Natural killer cell (primary cell): ENCODE data around the gene EXOC4. TPM values are rescaled to one million over a fixed set of nuclear protein-coding genes. Genes with fewer than 3 reads are reported as not detected.

ENCODE experiments used
- ATAC-seq, 3 donors: fragments of 150-1000 bp in 2 of 3; fragments of 200-7000 bp in 1 of 3; cut with Tn5 transposase; 1 replicate in 1 of 3; 2 replicates in 2 of 3; pipeline ENCODE4 v1.10.0; 2021; ENCODE audit warnings: mild to moderate bottlenecking in 2 of 3, moderate library complexity in 2 of 3
- DNase-seq, 2 donors: peaks; one replicate each; pipeline versions ENCODE4 v3.0.0 to v3.0.0-alpha.2; 2013 to 2021; ENCODE audit warnings: mixed read lengths in 1 of 2
- H3K27ac ChIP-seq: one replicate; pipeline ENCODE4 v1.5.1; 2013; ENCODE audit warnings: mild to moderate bottlenecking, low read length
- H3K27me3 ChIP-seq: one replicate; pipeline ENCODE4 v1.6.1; 2013; ENCODE audit warnings: low read length; ENCODE audit not compliant: control insufficient read depth, insufficient read depth
- H3K36me3 ChIP-seq: one replicate; pipeline ENCODE4 v1.6.1; 2013; ENCODE audit warnings: low read length; ENCODE audit not compliant: control insufficient read depth, insufficient read depth
- H3K4me1 ChIP-seq: one replicate; pipeline ENCODE4 v1.6.1; 2013; ENCODE audit warnings: low read length; ENCODE audit not compliant: control insufficient read depth, insufficient read depth
- H3K4me3 ChIP-seq: one replicate; pipeline ENCODE4 v1.5.1; 2013; ENCODE audit warnings: low read length
- H3K9me3 ChIP-seq: one replicate; pipeline ENCODE4 v1.6.1; 2013; ENCODE audit warnings: low read length; ENCODE audit not compliant: control insufficient read depth, insufficient read depth
- H3K27ac Mint-ChIP-seq, 2 donors: one replicate each; pipeline ENCODE4 v1.8.0; 2022; ENCODE audit warnings: mild to moderate bottlenecking in 2 of 2, mixed read lengths in 2 of 2, moderate library complexity in 1 of 2
- H3K27me3 Mint-ChIP-seq, 2 donors: one replicate each; pipeline ENCODE4 v1.8.0; 2022; ENCODE audit warnings: low read depth in 2 of 2, mixed read lengths in 2 of 2
- H3K36me3 Mint-ChIP-seq: one replicate; pipeline ENCODE4 v1.8.0; 2022; ENCODE audit warnings: mixed read lengths
- H3K4me1 Mint-ChIP-seq, 2 donors: one replicate each; pipeline ENCODE4 v1.8.0; 2022; ENCODE audit warnings: mixed read lengths in 2 of 2
- H3K4me3 Mint-ChIP-seq: one replicate; pipeline ENCODE4 v1.8.0; 2022; ENCODE audit warnings: mild to moderate bottlenecking, moderate library complexity, mixed read lengths
- H3K9me3 Mint-ChIP-seq, 2 donors: one replicate each; pipeline ENCODE4 v1.8.0; 2022; ENCODE audit warnings: mixed read lengths in 2 of 2
- WGBS: methylation state at CpG from one replicate; pipeline ENCODE4 v1.1.7; 2013; ENCODE audit warnings: missing lambda C conversion rate; ENCODE audit not compliant: insufficient coverage; 5-methylcytosine and 5-hydroxymethylcytosine counted together
- intact Hi-C: fragments of 100-400 bp; cut with micrococcal nuclease; formaldehyde crosslinking; loops from one replicate; pipeline ENCODE4 v1.14.2; 2022
- total RNA-seq, 4 donors: library from RNA; stranded (reverse); fragments of 120-200 nt in 1 of 4; gene quantifications; one replicate each; pipeline versions ENCODE4 v1.2.3 to v1.2.4, GENCODE V29; 2013 to 2022
- TF ChIP-seq, protein P1 (sequence below): fragments of 200-600 bp; IDR thresholded peaks from one replicate; pipeline ENCODE4 v1.8.0; 2022; ENCODE audit warnings: antibody characterized with exemption

EXOC4 gene
- total RNA-seq, 3 donors from 2014 or later (not counting 1 experiment from before 2014, with no cell fraction given): 105 to 148 (median 123) TPM

DNA sequence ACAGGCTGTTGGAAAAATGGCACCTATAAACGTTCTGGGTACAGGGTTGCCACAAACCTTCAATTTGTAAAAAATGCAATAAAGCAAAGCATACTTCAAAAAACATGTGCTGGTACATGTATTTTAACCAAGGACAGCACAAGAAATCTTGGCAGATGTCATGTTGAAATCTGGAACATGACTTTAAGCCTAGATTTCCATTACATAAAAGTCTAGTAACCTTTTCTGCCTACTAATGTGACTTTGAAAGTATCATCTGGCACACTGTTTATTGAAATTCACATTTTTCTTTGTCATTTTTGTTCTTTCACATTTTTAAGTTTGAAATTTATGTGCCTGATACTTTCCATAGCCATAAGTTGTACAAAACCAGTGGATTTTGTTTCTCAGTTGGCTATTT is 296.8 kb downstream of the EXOC4 start:
- TF ChIP-seq, protein P1, sequence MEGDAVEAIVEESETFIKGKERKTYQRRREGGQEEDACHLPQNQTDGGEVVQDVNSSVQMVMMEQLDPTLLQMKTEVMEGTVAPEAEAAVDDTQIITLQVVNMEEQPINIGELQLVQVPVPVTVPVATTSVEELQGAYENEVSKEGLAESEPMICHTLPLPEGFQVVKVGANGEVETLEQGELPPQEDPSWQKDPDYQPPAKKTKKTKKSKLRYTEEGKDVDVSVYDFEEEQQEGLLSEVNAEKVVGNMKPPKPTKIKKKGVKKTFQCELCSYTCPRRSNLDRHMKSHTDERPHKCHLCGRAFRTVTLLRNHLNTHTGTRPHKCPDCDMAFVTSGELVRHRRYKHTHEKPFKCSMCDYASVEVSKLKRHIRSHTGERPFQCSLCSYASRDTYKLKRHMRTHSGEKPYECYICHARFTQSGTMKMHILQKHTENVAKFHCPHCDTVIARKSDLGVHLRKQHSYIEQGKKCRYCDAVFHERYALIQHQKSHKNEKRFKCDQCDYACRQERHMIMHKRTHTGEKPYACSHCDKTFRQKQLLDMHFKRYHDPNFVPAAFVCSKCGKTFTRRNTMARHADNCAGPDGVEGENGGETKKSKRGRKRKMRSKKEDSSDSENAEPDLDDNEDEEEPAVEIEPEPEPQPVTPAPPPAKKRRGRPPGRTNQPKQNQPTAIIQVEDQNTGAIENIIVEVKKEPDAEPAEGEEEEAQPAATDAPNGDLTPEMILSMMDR: no peak
- H3K4me3 ChIP-seq: no peak overlapping the region
- Mint-ChIP-seq H3K4me3 (no peak overlapping the region), H3K27ac (no peak overlapping the region), H3K27me3 (no peaks in the 10 kb centered on the region), H3K36me3 (peaks cover 6% of the 10 kb centered on the region), H3K9me3 (no peaks in the 10 kb centered on the region), H3K4me1 (peaks cover 6 to 9% of the 10 kb centered on the region in 2 donors)
- intact Hi-C loops: no loop called here
- ATAC-seq (no peak), DNase-seq (no peak)
- H3K9me3 ChIP-seq: no peaks in the 10 kb centered on the region
- 80% methylated on average over 1 of the region's 1 CpG for WGBS
- H3K36me3 ChIP-seq: no peaks in the 10 kb centered on the region
- H3K27me3 ChIP-seq: no peaks in the 10 kb centered on the region
- no peak overlapping the region for H3K27ac ChIP-seq
- no peaks in the 10 kb centered on the region for H3K4me1 ChIP-seq

GRCh38 chr7:133550145-133550544 is 297.3 kb downstream of the EXOC4 start:
- no peaks in the 10 kb centered on the region for H3K9me3 Mint-ChIP-seq
- no peak overlapping the region for H3K27ac ChIP-seq
- intact Hi-C loops: no loop called here
- H3K4me1 ChIP-seq: no peaks in the 10 kb centered on the region
- H3K36me3 Mint-ChIP-seq: peaks cover under 1% of the 10 kb centered on the region
- H3K27me3 Mint-ChIP-seq: no peaks in the 10 kb centered on the region
- 100% methylated on average over 1 of the region's 3 CpGs for WGBS
- no peak overlapping the region for H3K4me3 Mint-ChIP-seq
- H3K4me3 ChIP-seq: no peak overlapping the region
- H3K36me3 ChIP-seq: no peaks in the 10 kb centered on the region
- ATAC-seq (no peak), DNase-seq (no peak)
- peaks cover 5 to 6% of the 10 kb centered on the region in 2 donors for H3K4me1 Mint-ChIP-seq
- no peaks in the 10 kb centered on the region for H3K27me3 ChIP-seq
- H3K9me3 ChIP-seq: no peaks in the 10 kb centered on the region
- H3K27ac Mint-ChIP-seq: no peak overlapping the region
- TF ChIP-seq, protein P1: no peak

DNA sequence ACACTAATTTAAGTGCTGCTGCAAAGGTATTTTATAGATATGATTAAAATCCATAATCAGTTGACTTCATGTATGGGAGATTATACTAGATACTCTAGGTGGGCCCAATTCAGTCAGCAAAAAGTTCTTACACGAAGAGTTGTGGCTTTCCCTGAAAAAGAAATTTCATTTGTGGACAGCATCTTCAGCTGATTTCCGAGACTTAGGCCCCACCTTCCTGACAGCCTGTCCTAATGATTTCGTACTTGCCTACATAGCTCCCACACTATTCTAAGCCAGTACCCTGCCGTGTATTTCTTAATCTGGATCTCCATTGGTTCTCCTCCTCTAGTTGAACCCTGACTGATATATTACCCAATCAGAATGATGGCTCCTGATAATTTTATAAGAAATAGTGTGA is 297.9 kb downstream of the EXOC4 start:
- no peak overlapping the region for H3K4me3 ChIP-seq
- no peaks in the 10 kb centered on the region for H3K36me3 ChIP-seq
- H3K27me3 ChIP-seq: no peaks in the 10 kb centered on the region
- Mint-ChIP-seq H3K4me1 (peaks cover under 1 to 6% of the 10 kb centered on the region in 2 donors), H3K27me3 (no peaks in the 10 kb centered on the region), H3K36me3 (no peaks in the 10 kb centered on the region), H3K27ac (no peak overlapping the region), H3K4me3 (no peak overlapping the region), H3K9me3 (no peaks in the 10 kb centered on the region)
- DNase-seq: no peak
- H3K9me3 ChIP-seq: no peaks in the 10 kb centered on the region
- TF ChIP-seq, protein P1: no peak
- H3K27ac ChIP-seq: no peak overlapping the region
- 92% methylated on average over 4 of the region's 4 CpGs for WGBS
- ATAC-seq: no peak
- intact Hi-C loops: no loop called here
- H3K4me1 ChIP-seq: no peaks in the 10 kb centered on the region

DNA sequence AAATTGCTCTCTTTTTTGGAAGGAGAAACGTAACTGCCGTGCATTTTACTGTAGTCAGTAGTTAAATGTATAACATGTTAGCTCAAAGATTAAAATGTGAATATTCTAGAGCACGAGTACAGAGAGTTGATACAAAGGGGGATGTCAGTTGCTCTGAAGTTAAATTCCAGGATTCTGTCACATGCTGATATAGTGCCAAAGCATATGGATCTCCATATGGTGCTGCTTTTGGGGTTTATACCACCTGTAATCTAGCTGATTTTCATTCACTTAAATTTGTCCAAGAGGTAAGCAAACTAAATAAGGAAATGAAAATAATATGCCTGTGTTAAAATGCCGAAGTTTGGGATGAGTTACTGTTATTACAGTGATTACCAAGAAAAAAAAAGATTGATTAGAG is 298.6 kb downstream of the EXOC4 start:
- H3K4me3 Mint-ChIP-seq: no peak overlapping the region
- Histone ChIP-seq H3K9me3 (no peaks in the 10 kb centered on the region), H3K27me3 (no peaks in the 10 kb centered on the region), H3K27ac (no peak overlapping the region), H3K4me1 (no peaks in the 10 kb centered on the region), H3K36me3 (no peaks in the 10 kb centered on the region), H3K4me3 (no peak overlapping the region)
- no peak for ATAC-seq
- intact Hi-C loops: no loop called here
- H3K27me3 Mint-ChIP-seq: no peaks in the 10 kb centered on the region
- H3K36me3 Mint-ChIP-seq: no peaks in the 10 kb centered on the region
- no peak overlapping the region for H3K27ac Mint-ChIP-seq
- H3K9me3 Mint-ChIP-seq: no peaks in the 10 kb centered on the region
- 99% methylated on average over 3 of the region's 4 CpGs for WGBS
- H3K4me1 Mint-ChIP-seq: peaks cover 0 to 8% of the 10 kb centered on the region in 2 donors
- no peak for DNase-seq
- TF ChIP-seq, protein P1: no peak
